IMR-90 (cell line): ENCODE data around the gene ISOC2. TPM values are rescaled to one million over a fixed set of nuclear protein-coding genes. Genes with fewer than 3 reads are reported as not detected.

Source experiments
- ATAC-seq: fragments of 200-7000 bp; cut with Tn5 transposase; 2 replicates; pipeline ENCODE4 v1.9.1; 2020; ENCODE audit warnings: low read depth, mild to moderate bottlenecking, moderate library complexity
- BruUV-seq: library from RNA; stranded (reverse); fragments of 400-500 nt; replicated peaks from 2 replicates; lab custom pipeline; 2021; lab: Mats Ljungman, UMichigan
- CTCF ChIA-PET: fragments of 300-600 bp; formaldehyde crosslinking; extraction: SDS; loops from one replicate; lab custom pipeline; 2021; ENCODE audit warnings: antibody characterized with exemption; lab: Yijun Ruan, JAX
- POLR2A ChIA-PET: fragments of 300-600 bp; sonication (Branson Sonifier 250); formaldehyde crosslinking; loops from one replicate; lab custom pipeline; 2022; ENCODE audit warnings: antibody characterized with exemption; ENCODE audit not compliant: unreplicated experiment; lab: Charles Lee
- DNase-seq: peaks from one replicate; pipeline ENCODE4 v3.0.0; 2013
- H2AFZ ChIP-seq: replicated peaks from 2 replicates; pipeline ENCODE3; 2013; ENCODE audit warnings: low read length, mild to moderate bottlenecking; ENCODE audit not compliant: poor library complexity
- H2AK5ac ChIP-seq: 2 replicates; pipeline ENCODE4 v1.6.1; 2013; ENCODE audit warnings: low read depth, low read length, inconsistent platforms
- H2AK9ac ChIP-seq: replicated peaks from 2 replicates; pipeline ENCODE3; 2013; ENCODE audit warnings: mild to moderate bottlenecking, low read depth, low read length, moderate library complexity; ENCODE audit not compliant: poor library complexity
- H2BK120ac ChIP-seq: 2 replicates; pipeline ENCODE4 v1.6.1; 2013; ENCODE audit warnings: low read depth, low read length, inconsistent platforms
- H2BK15ac ChIP-seq: 3 replicates; pipeline ENCODE4 v1.6.1; 2013; ENCODE audit warnings: low read depth, low read length, inconsistent platforms
- H2BK20ac ChIP-seq: 2 replicates; pipeline ENCODE4 v1.6.1; 2013; ENCODE audit warnings: low read depth, mild to moderate bottlenecking, inconsistent platforms, low read length, moderate library complexity
- H2BK5ac ChIP-seq: 2 replicates; pipeline ENCODE4 v1.6.1; 2013; ENCODE audit warnings: mild to moderate bottlenecking, low read depth, low read length, inconsistent platforms; ENCODE audit not compliant: poor library complexity, severe bottlenecking
- H3K14ac ChIP-seq: replicated peaks from 2 replicates; pipeline ENCODE4 v1.6.1; 2013; ENCODE audit warnings: low read depth, low read length, inconsistent platforms
- H3K18ac ChIP-seq: 2 replicates; pipeline ENCODE4 v1.6.1; 2013; ENCODE audit warnings: low read depth, low read length, control low read depth
- H3K23ac ChIP-seq: 2 replicates; pipeline ENCODE4 v1.6.1; 2013; ENCODE audit warnings: low read depth, low read length, inconsistent platforms
- H3K27ac ChIP-seq: 2 replicates; pipeline ENCODE4 v1.5.1; 2013; ENCODE audit warnings: mild to moderate bottlenecking, control low read depth, low read length; ENCODE audit not compliant: insufficient read depth
- H3K27me3 ChIP-seq: 2 replicates; pipeline ENCODE4 v1.6.1; 2013; ENCODE audit warnings: low read length; ENCODE audit not compliant: control insufficient read depth, insufficient read depth
- H3K36me3 ChIP-seq: 2 replicates; pipeline ENCODE4 v1.6.1; 2013; ENCODE audit warnings: low read length, mixed read lengths; ENCODE audit not compliant: control insufficient read depth, insufficient read depth
- H3K4ac ChIP-seq: 2 replicates; pipeline ENCODE4 v1.6.1; 2013; ENCODE audit warnings: low read depth, low read length, inconsistent platforms
- H3K4me1 ChIP-seq: 2 replicates; pipeline ENCODE4 v1.6.1; 2013; ENCODE audit warnings: low read length, mixed read lengths; ENCODE audit not compliant: control insufficient read depth, insufficient read depth
- H3K4me2 ChIP-seq: 2 replicates; pipeline ENCODE4 v1.6.1; 2013; ENCODE audit warnings: low read depth, mild to moderate bottlenecking, control low read depth, low read length, moderate library complexity
- H3K4me3 ChIP-seq: 2 replicates; pipeline ENCODE4 v1.5.1; 2013; ENCODE audit warnings: low read depth, mild to moderate bottlenecking, control low read depth, low read length, moderate library complexity; ENCODE audit not compliant: insufficient read depth
- H3K56ac ChIP-seq: 2 replicates; pipeline ENCODE4 v1.6.1; 2013; ENCODE audit warnings: low read length, inconsistent platforms; ENCODE audit not compliant: insufficient read depth; ENCODE audit errors: extremely low read depth
- H3K79me1 ChIP-seq, 2 experiments: 2 replicates each; pipeline ENCODE4 v1.6.1; 2013; ENCODE audit warnings: low read length in 2 of 2, inconsistent platforms in 1 of 2, low read depth in 1 of 2
- H3K9ac ChIP-seq: 2 replicates; pipeline ENCODE4 v1.6.1; 2013; ENCODE audit warnings: low read depth, low read length, control low read depth
- H3K9me1 ChIP-seq: 2 replicates; pipeline ENCODE4 v1.6.1; 2013; ENCODE audit warnings: low read length, inconsistent platforms; ENCODE audit not compliant: insufficient read depth
- H3K9me3 ChIP-seq: 2 replicates; pipeline ENCODE4 v1.6.1; 2013; ENCODE audit warnings: low read length; ENCODE audit not compliant: control insufficient read depth, insufficient read depth
- H4K20me1 ChIP-seq: 2 replicates; pipeline ENCODE4 v1.6.1; 2013; ENCODE audit warnings: low read length, inconsistent platforms; ENCODE audit not compliant: insufficient read depth
- H4K5ac ChIP-seq: 2 replicates; pipeline ENCODE4 v1.6.1; 2013; ENCODE audit warnings: mild to moderate bottlenecking, low read depth, low read length, control low read depth
- H4K8ac ChIP-seq, 2 experiments: 2 replicates each; pipeline ENCODE4 v1.6.1; 2013; ENCODE audit warnings: low read depth in 2 of 2, low read length in 2 of 2, control low read depth in 1 of 2, inconsistent platforms in 1 of 2
- H4K91ac ChIP-seq: 2 replicates; pipeline ENCODE4 v1.6.1; 2013; ENCODE audit warnings: low read depth, low read length, inconsistent platforms; ENCODE audit not compliant: insufficient read depth
- BHLHE40 ChIP-seq: fragments of 150-350 bp; IDR thresholded peaks from 2 replicates; pipeline ENCODE4 v1.6.1; 2016; ENCODE audit warnings: mild to moderate bottlenecking, low read depth, low read length
- CHD1 ChIP-seq: IDR thresholded peaks from 2 replicates; pipeline ENCODE4 v1.6.1; 2012; ENCODE audit warnings: low read depth, low read length, improper control_type of control experiment
- MAFK ChIP-seq: IDR thresholded peaks from 2 replicates; pipeline ENCODE4 v1.6.1; 2012; ENCODE audit warnings: low read depth, low read length, improper control_type of control experiment
- POLR2A ChIP-seq: IDR thresholded peaks from 2 replicates; pipeline ENCODE4 v1.6.1; 2012; ENCODE audit warnings: mild to moderate bottlenecking, low read depth, low read length
- RAD21 ChIP-seq: IDR thresholded peaks from 2 replicates; pipeline ENCODE4 v1.6.1; 2012; ENCODE audit warnings: low read length, improper control_type of control experiment
- RCOR1 ChIP-seq: IDR thresholded peaks from 2 replicates; pipeline ENCODE4 v1.6.1; 2012; ENCODE audit warnings: mild to moderate bottlenecking, low read length, improper control_type of control experiment; ENCODE audit not compliant: insufficient replicate concordance
- RFX5 ChIP-seq: IDR thresholded peaks from 2 replicates; pipeline ENCODE4 v1.8.0; 2012; ENCODE audit warnings: low read depth, mild to moderate bottlenecking, low read length, moderate library complexity
- SMC3 ChIP-seq: fragments of 150-350 bp; IDR thresholded peaks from 2 replicates; pipeline ENCODE4 v1.6.1; 2016; ENCODE audit warnings: low read depth, mild to moderate bottlenecking, antibody characterized with exemption, low read length, moderate library complexity
- WGBS, 2 experiments: methylation state at CpG; one replicate each; pipeline versions ENCODE4 v1.1.5 to v1.1.7; 2013; ENCODE audit warnings: missing lambda C conversion rate in 2 of 2; ENCODE audit not compliant: insufficient read length in 1 of 2; ENCODE audit errors: extremely low coverage in 2 of 2; 5-methylcytosine and 5-hydroxymethylcytosine counted together
- dilution Hi-C: fragments of 300-500 bp; cut with HindIII; formaldehyde crosslinking; loops from one replicate; pipeline ENCODE4 v1.14.3; 2018; ENCODE audit warnings: low sequenced_read_pairs; ENCODE audit not compliant: unreplicated experiment
- in situ Hi-C: fragments of 300-500 bp; cut with MboI; formaldehyde crosslinking; loops from 3 replicates; pipeline ENCODE4 v1.14.3; 2019; ENCODE audit warnings: low sequenced_read_pairs, inconsistent platforms, mixed read lengths
- intact Hi-C: fragments of 100-400 bp; cut with micrococcal nuclease; formaldehyde crosslinking; loops from 2 replicates; pipeline ENCODE4 v1.10.0; 2022
- polyA plus RNA-seq, 3 experiments: library from polyadenylated mRNA; depleted of rRNA; stranded (reverse); fragments of >200 nt; gene quantifications; 2 replicates each; pipeline ENCODE4 v1.2.3, GENCODE V29; 2012; ENCODE audit warnings: low replicate concordance in 1 of 3
- total RNA-seq: library from RNA; depleted of rRNA; stranded (reverse); fragments of >200 nt; gene quantifications from 2 replicates; pipeline ENCODE4 v1.2.3, GENCODE V29; 2012
- TF ChIP-seq, protein P1 (sequence below): conservative IDR thresholded peaks from 2 replicates; pipeline ENCODE4 v1.5.1; 2012; ENCODE audit warnings: mild to moderate bottlenecking, low read depth, low read length, improper control_type of control experiment

The ISOC2 gene
- total and polyA plus RNA-seq, 2 of the 4 experiments (the other 2 are of a cell fraction), result 56.1 to 82.1 TPM

DNA sequence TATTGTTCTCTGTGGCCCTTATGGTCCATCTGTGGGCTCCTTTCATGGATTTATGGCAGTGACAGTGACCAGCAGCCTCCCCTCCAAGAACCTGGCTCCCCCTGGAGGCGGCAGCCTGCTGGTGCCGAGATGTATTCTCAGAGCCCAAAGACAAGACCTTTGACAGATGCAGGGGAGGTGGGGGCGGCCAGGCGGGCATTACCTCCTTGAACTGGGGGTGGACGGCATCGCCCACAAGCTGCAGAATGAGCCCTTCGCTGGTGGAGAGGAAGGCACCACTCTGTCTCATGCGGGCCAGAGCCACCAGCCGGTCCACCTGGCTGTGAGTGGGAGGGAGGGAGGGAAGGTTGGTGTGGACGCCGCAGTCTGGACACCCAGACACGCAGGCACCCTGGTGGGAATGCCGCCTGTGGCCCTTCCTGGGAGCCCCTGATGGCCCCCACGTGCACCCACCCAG is 6.6 kb downstream of the ISOC2 start:
- peaks cover 0 to 14% of the 10 kb centered on the region in 2 experiments; a peak in 1 of 4 replicates for H3K79me1 ChIP-seq
- WGBS, 2 experiments, result 54% methylated on average over 4 of the region's 14 CpGs; no CpG with 5 or more reads in 1 of the 2 experiments
- no peak overlapping the region for H3K14ac ChIP-seq
- BruUV-seq, result no TSS peak
- H2BK120ac ChIP-seq, result no peak overlapping the region
- H2AFZ ChIP-seq, result no peak overlapping the region
- no peak overlapping the region for H3K27ac ChIP-seq
- intact Hi-C loops, result no loop called here
- in situ Hi-C loops, result no loop called here
- CTCF ChIA-PET, result no interaction called here
- no peak overlapping the region for H2BK20ac ChIP-seq
- TF ChIP-seq, protein P1, sequence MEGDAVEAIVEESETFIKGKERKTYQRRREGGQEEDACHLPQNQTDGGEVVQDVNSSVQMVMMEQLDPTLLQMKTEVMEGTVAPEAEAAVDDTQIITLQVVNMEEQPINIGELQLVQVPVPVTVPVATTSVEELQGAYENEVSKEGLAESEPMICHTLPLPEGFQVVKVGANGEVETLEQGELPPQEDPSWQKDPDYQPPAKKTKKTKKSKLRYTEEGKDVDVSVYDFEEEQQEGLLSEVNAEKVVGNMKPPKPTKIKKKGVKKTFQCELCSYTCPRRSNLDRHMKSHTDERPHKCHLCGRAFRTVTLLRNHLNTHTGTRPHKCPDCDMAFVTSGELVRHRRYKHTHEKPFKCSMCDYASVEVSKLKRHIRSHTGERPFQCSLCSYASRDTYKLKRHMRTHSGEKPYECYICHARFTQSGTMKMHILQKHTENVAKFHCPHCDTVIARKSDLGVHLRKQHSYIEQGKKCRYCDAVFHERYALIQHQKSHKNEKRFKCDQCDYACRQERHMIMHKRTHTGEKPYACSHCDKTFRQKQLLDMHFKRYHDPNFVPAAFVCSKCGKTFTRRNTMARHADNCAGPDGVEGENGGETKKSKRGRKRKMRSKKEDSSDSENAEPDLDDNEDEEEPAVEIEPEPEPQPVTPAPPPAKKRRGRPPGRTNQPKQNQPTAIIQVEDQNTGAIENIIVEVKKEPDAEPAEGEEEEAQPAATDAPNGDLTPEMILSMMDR, result peak; percentile 68
- TF ChIP-seq BHLHE40 (no peak), CHD1 (no peak), POLR2A (no peak), RFX5 (no peak), RCOR1 (no peak), RAD21 (peak; percentile 57), MAFK (no peak), SMC3 (peak; percentile 60)
- no peak overlapping the region for H2BK15ac ChIP-seq
- no peak overlapping the region for H3K4me3 ChIP-seq
- H4K20me1 ChIP-seq, result peaks cover 24% of the 10 kb centered on the region
- no peaks in the 10 kb centered on the region; the same call in 1 of the 2 replicates for H3K36me3 ChIP-seq
- H3K18ac ChIP-seq, result no peak overlapping the region
- no peak overlapping the region for H2AK9ac ChIP-seq
- dilution Hi-C loops, result no loop called here
- no peak overlapping the region for H3K9ac ChIP-seq
- H3K56ac ChIP-seq, result no peak overlapping the region
- no peak overlapping the region for H3K4ac ChIP-seq
- no peaks in the 10 kb centered on the region for H3K9me3 ChIP-seq
- peaks cover 21% of the 10 kb centered on the region for H3K27me3 ChIP-seq
- peaks cover 4% of the 10 kb centered on the region; the same call in 1 of the 2 replicates for H3K4me1 ChIP-seq
- POLR2A ChIA-PET, result no interaction called here
- H3K23ac ChIP-seq, result no peak overlapping the region
- peak; percentile 22 for DNase-seq
- H3K9me1 ChIP-seq, result peaks cover 2% of the 10 kb centered on the region; the same call in 1 of the 2 replicates
- no peak overlapping the region for H4K91ac ChIP-seq
- no peak overlapping the region for H2BK5ac ChIP-seq
- peak; percentile 55 for ATAC-seq
- H3K4me2 ChIP-seq, result no peak overlapping the region
- H4K5ac ChIP-seq, result no peak overlapping the region
- H4K8ac ChIP-seq, result no peak overlapping the region
- H2AK5ac ChIP-seq, result no peak overlapping the region
